ENCODE data around the gene VSTM4. TPM values are rescaled to one million over a fixed set of nuclear protein-coding genes. Genes with fewer than 3 reads are reported as not detected.

The VSTM4 gene
- total RNA-seq, 1 experiment from 2014 or later = not detected

GRCh38 chr10:49090189-49090575 lies 25.1 kb downstream of the VSTM4 start:
- H3K27ac Mint-ChIP-seq (ENCODE audit: unreplicated experiment) = no peak overlapping the region
- no peaks in the 10 kb centered on the region for H3K9me3 Mint-ChIP-seq (ENCODE audit: low read depth, unreplicated experiment)
- H3K4me3 Mint-ChIP-seq (ENCODE audit: low read depth, unreplicated experiment) = no peak overlapping the region
- no TSS peak for BruUV-seq (replicated peaks)
- intact Hi-C loops (cut with micrococcal nuclease; ENCODE audit: unreplicated experiment) = no loop called here
- CTCF ChIA-PET = no interaction called here
- TF ChIP-seq, protein P1, sequence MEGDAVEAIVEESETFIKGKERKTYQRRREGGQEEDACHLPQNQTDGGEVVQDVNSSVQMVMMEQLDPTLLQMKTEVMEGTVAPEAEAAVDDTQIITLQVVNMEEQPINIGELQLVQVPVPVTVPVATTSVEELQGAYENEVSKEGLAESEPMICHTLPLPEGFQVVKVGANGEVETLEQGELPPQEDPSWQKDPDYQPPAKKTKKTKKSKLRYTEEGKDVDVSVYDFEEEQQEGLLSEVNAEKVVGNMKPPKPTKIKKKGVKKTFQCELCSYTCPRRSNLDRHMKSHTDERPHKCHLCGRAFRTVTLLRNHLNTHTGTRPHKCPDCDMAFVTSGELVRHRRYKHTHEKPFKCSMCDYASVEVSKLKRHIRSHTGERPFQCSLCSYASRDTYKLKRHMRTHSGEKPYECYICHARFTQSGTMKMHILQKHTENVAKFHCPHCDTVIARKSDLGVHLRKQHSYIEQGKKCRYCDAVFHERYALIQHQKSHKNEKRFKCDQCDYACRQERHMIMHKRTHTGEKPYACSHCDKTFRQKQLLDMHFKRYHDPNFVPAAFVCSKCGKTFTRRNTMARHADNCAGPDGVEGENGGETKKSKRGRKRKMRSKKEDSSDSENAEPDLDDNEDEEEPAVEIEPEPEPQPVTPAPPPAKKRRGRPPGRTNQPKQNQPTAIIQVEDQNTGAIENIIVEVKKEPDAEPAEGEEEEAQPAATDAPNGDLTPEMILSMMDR (IDR thresholded peaks at IDR 0.05; ENCODE audit: unreplicated experiment) = no peak
- no peaks in the 10 kb centered on the region for H3K36me3 Mint-ChIP-seq (ENCODE audit: insufficient read depth, unreplicated experiment)
- peaks cover 82% of the 10 kb centered on the region for H3K27me3 Mint-ChIP-seq (ENCODE audit: unreplicated experiment)
- DNase-seq = no peak
- H3K4me1 Mint-ChIP-seq (ENCODE audit: low read depth, unreplicated experiment) = no peaks in the 10 kb centered on the region

DNA sequence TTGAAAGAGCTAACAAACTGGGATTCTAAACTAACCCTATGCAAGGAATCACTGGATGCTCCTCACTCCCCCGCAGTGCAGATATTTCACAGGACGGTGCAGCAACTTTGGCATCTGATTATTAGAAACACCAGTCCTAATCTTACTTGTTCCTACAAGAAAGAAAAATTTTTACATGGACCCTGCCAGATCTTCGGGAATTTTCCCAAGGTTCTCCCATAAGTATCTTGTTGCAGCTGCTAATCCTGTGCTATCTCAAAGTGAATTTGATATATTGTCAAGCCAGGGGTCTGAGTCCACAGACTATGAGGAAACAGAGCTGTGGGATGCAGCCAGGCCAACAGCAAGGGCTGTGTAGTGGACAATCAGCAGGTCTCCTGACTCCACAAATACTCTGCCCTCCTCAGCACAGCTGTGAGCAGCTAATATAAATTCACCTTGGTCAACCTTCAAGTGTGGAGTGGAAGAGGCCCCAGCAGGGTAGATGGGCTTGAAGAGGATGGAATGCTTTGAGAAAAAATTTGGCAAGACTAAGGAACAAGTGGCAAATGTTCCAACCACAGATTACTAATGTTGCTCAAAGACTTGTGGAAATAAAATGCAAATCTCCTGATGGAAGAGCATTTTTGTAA lies 25.6 kb downstream of the VSTM4 start:
- no peaks in the 10 kb centered on the region for H3K4me1 Mint-ChIP-seq (ENCODE audit: low read depth, unreplicated experiment)
- no peaks in the 10 kb centered on the region for H3K9me3 Mint-ChIP-seq (ENCODE audit: low read depth, unreplicated experiment)
- intact Hi-C loops (cut with micrococcal nuclease; ENCODE audit: unreplicated experiment) = no loop called here
- no peak for DNase-seq
- H3K27me3 Mint-ChIP-seq (ENCODE audit: unreplicated experiment) = peaks cover 82% of the 10 kb centered on the region
- TF ChIP-seq, protein P1 (IDR thresholded peaks at IDR 0.05; ENCODE audit: unreplicated experiment) = no peak
- CTCF ChIA-PET = no interaction called here
- no peak overlapping the region for H3K27ac Mint-ChIP-seq (ENCODE audit: unreplicated experiment)
- H3K36me3 Mint-ChIP-seq (ENCODE audit: insufficient read depth, unreplicated experiment) = no peaks in the 10 kb centered on the region
- H3K4me3 Mint-ChIP-seq (ENCODE audit: low read depth, unreplicated experiment) = no peak overlapping the region
- no TSS peak for BruUV-seq (replicated peaks)

DNA sequence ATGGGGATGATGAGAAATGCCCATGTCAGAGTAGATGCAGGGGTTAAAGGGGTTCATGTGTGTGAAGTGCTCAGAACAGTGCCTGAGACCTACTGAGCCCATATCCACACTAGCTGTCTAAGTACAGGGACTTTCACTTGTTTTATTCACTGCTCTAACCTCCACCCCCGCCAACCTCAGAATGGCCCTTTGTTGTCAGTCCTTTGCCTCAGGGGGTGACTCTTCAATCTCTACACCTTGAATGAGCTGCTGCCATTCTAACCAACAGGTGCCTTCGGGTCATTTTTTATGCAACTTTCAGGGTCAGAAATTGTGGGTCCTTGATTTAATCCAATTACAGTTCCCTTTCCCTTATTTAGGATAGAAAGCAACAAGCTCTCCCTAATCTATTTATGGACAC lies 26.2 kb downstream of the VSTM4 start:
- TF ChIP-seq, protein P1 (IDR thresholded peaks at IDR 0.05; ENCODE audit: unreplicated experiment) = no peak
- no TSS peak for BruUV-seq (replicated peaks)

DNA sequence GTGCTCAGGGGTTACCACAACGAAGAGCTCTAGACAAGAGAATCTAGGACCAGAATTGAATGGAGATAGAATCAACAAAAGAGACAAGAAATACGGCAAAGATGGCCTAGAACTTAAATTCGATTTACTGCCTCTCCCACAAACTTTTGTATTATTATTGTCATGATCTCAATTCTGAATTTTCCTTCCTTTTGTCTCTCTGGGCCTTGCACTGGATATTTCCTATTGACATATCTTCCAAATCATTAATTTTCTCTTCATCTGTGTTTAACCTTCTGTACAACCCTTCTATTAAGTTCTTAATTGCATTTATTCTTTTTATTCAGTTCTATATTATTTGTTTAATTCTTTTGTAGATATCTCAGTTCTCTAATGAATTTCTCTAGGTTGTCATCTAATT lies 28.4 kb downstream of the VSTM4 start:
- Mint-ChIP-seq H3K36me3 (ENCODE audit: insufficient read depth, unreplicated experiment) (no peaks in the 10 kb centered on the region), H3K27ac (ENCODE audit: unreplicated experiment) (no peak overlapping the region), H3K9me3 (ENCODE audit: low read depth, unreplicated experiment) (no peaks in the 10 kb centered on the region), H3K4me3 (ENCODE audit: low read depth, unreplicated experiment) (no peak overlapping the region), H3K27me3 (ENCODE audit: unreplicated experiment) (peaks cover 95% of the 10 kb centered on the region), H3K4me1 (ENCODE audit: low read depth, unreplicated experiment) (no peaks in the 10 kb centered on the region)
- TF ChIP-seq, protein P1 (IDR thresholded peaks at IDR 0.05; ENCODE audit: unreplicated experiment) = no peak
- CTCF ChIA-PET = no interaction called here
- no TSS peak for BruUV-seq (replicated peaks)
- intact Hi-C loops (cut with micrococcal nuclease; ENCODE audit: unreplicated experiment) = no loop called here
- DNase-seq = no peak

More for the DNA sequence above, 26.2 kb downstream of the VSTM4 start:
- no peaks in the 10 kb centered on the region for H3K4me1 Mint-ChIP-seq (ENCODE audit: low read depth, unreplicated experiment)
- H3K27ac Mint-ChIP-seq (ENCODE audit: unreplicated experiment) = no peak overlapping the region
- H3K36me3 Mint-ChIP-seq (ENCODE audit: insufficient read depth, unreplicated experiment) = no peaks in the 10 kb centered on the region
- no peak for DNase-seq
- H3K27me3 Mint-ChIP-seq (ENCODE audit: unreplicated experiment) = peaks cover 86% of the 10 kb centered on the region
- no peaks in the 10 kb centered on the region for H3K9me3 Mint-ChIP-seq (ENCODE audit: low read depth, unreplicated experiment)
- no peak overlapping the region for H3K4me3 Mint-ChIP-seq (ENCODE audit: low read depth, unreplicated experiment)
- CTCF ChIA-PET = no interaction called here
- intact Hi-C loops (cut with micrococcal nuclease; ENCODE audit: unreplicated experiment) = no loop called here
